Tibial nerve (tissue), 4 donors: Measurements from ENCODE around the gene TSHZ3. TPM values are rescaled to one million over a fixed set of nuclear protein-coding genes. Genes with fewer than 3 reads are reported as not detected.

Source experiments
- DNase-seq, 2 donors: peaks; one replicate each; pipeline ENCODE4 v3.0.0-alpha.2; 2019; ENCODE audit warnings: low spot score in 2 of 2
- H3K27ac ChIP-seq, 4 donors: fragments of 200-600 bp; sonication (generic) in 3 of 4; one replicate each; pipeline ENCODE4 v1.5.1; 2017 to 2019; ENCODE audit warnings: mild to moderate bottlenecking in 1 of 4
- H3K27me3 ChIP-seq, 2 donors: fragments of 200-600 bp; sonication (generic) in 1 of 2; one replicate each; pipeline versions ENCODE4 v1.5.1 to v1.6.0; 2017 to 2019
- H3K36me3 ChIP-seq, 3 donors: fragments of 200-600 bp; sonication (generic); one replicate each; pipeline ENCODE4 v1.5.1; 2018 to 2019
- H3K4me1 ChIP-seq, 4 donors: fragments of 200-600 bp; sonication (generic) in 3 of 4; one replicate each; pipeline ENCODE4 v1.5.1; 2017 to 2019
- H3K4me3 ChIP-seq, 4 donors: fragments of 200-600 bp; sonication (generic) in 3 of 4; one replicate each; pipeline ENCODE4 v1.5.1; 2017 to 2019; ENCODE audit warnings: mild to moderate bottlenecking in 1 of 4, moderate library complexity in 1 of 4
- H3K9me3 ChIP-seq, 4 donors: fragments of 200-600 bp; sonication (generic) in 3 of 4; one replicate each; pipeline ENCODE4 v1.5.1; 2017 to 2019
- EP300 ChIP-seq, 2 donors: sonication (generic); formaldehyde crosslinking; IDR thresholded peaks; one replicate each; pipeline ENCODE4 v1.6.1; 2017; ENCODE audit warnings: antibody characterized with exemption in 2 of 2, mild to moderate bottlenecking in 1 of 2
- POLR2A ChIP-seq, 2 donors: fragments of 450-650 bp; IDR thresholded peaks; one replicate each; pipeline ENCODE4 v1.6.1; 2017; ENCODE audit warnings: antibody characterized with exemption in 2 of 2, mild to moderate bottlenecking in 2 of 2, moderate library complexity in 2 of 2
- WGBS, 2 donors: methylation state at CpG; one replicate each; pipeline ENCODE4 v1.1.5; 2018; 5-methylcytosine and 5-hydroxymethylcytosine counted together
- total RNA-seq, 4 donors: library from RNA; depleted of rRNA; stranded (reverse); fragments of >200 nt; gene quantifications; one replicate each; pipeline ENCODE4 v1.1.0, GENCODE V29; 2016
- TF ChIP-seq, protein P1 (sequence below), 5 experiments: fragments of 200-600 bp in 3 of 5; fragments of 450-650 bp in 2 of 5; sonication (generic) in 3 of 5; IDR thresholded peaks; one replicate each; pipeline ENCODE4 v1.5.1; 2016 to 2019; ENCODE audit warnings: antibody characterized with exemption in 5 of 5, mild to moderate bottlenecking in 3 of 5, moderate library complexity in 2 of 5

TSHZ3 gene
- total RNA-seq, 4 donors from 2014 or later: 20.4 to 22.4 (median 22.3) TPM

DNA sequence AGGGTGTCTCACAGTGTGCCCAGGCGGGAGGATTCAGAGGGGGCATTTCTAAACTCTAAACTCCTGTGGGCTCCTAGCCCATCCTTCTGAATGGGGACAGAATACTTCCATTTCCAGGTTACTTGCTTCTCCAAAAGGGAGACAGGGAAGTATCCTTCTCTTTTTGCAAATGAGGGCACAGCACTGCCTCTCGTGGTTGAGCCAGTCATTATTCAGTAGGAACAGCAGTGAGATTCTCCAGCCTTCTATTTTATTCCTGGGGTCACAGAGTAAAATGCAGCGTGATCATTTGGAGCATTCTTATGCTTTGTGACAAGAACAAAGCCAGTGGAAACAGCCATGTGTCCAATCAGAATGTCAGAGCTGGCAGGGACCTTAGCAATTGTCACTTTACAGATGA lies 15.7 kb upstream of the TSHZ3 start:
- Histone ChIP-seq H3K27me3 (no peaks in the 10 kb centered on the region), H3K4me1 (no peaks in the 10 kb centered on the region), H3K36me3 (no peaks in the 10 kb centered on the region), H3K27ac (no peak overlapping the region), H3K9me3 (no peaks in the 10 kb centered on the region), H3K4me3 (no peak overlapping the region)
- DNase-seq: no peak
- TF ChIP-seq POLR2A (IDR thresholded peaks at IDR 0.05): no peak
- no peak for TF ChIP-seq EP300 (IDR thresholded peaks at IDR 0.05)
- TF ChIP-seq, protein P1, sequence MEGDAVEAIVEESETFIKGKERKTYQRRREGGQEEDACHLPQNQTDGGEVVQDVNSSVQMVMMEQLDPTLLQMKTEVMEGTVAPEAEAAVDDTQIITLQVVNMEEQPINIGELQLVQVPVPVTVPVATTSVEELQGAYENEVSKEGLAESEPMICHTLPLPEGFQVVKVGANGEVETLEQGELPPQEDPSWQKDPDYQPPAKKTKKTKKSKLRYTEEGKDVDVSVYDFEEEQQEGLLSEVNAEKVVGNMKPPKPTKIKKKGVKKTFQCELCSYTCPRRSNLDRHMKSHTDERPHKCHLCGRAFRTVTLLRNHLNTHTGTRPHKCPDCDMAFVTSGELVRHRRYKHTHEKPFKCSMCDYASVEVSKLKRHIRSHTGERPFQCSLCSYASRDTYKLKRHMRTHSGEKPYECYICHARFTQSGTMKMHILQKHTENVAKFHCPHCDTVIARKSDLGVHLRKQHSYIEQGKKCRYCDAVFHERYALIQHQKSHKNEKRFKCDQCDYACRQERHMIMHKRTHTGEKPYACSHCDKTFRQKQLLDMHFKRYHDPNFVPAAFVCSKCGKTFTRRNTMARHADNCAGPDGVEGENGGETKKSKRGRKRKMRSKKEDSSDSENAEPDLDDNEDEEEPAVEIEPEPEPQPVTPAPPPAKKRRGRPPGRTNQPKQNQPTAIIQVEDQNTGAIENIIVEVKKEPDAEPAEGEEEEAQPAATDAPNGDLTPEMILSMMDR (IDR thresholded peaks at IDR 0.05): no peak
- WGBS, 2 donors: 62 to 66% methylated on average over 3 of the region's 3 CpGs

DNA sequence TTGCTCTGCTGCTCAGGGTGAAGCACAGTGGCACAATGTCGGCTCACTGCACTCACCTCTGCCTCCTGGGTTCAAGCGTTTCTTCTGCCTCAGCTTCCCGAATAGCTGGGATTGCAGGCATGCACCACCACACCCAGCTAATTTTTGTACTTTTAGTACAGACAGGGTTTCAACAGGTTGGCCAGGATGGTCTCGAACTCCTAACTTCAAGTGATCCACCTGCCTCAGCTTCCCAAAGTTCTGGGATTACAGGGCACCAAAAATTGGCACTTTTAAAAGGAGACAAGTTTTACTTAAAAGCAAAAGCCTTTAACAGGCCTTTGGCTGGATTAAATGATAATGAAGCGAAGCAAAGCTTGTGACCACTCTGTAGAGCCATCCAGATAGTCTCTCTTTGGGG lies 12.5 kb upstream of the TSHZ3 start:
- no peak for DNase-seq
- no peak overlapping the region for H3K4me3 ChIP-seq
- WGBS, 2 donors: 91 to 96% methylated on average over 5 of the region's 5 CpGs
- peaks cover 0 to 7% (median 0%) of the 10 kb centered on the region in 4 donors for H3K4me1 ChIP-seq
- H3K27me3 ChIP-seq: peaks cover 0 to 15% of the 10 kb centered on the region in 2 donors
- H3K36me3 ChIP-seq: no peaks in the 10 kb centered on the region
- H3K27ac ChIP-seq: no peak overlapping the region
- no peaks in the 10 kb centered on the region for H3K9me3 ChIP-seq
- TF ChIP-seq EP300 (IDR thresholded peaks at IDR 0.05) (no peak), POLR2A (IDR thresholded peaks at IDR 0.05) (no peak)
- TF ChIP-seq, protein P1 (IDR thresholded peaks at IDR 0.05): no peak

DNA sequence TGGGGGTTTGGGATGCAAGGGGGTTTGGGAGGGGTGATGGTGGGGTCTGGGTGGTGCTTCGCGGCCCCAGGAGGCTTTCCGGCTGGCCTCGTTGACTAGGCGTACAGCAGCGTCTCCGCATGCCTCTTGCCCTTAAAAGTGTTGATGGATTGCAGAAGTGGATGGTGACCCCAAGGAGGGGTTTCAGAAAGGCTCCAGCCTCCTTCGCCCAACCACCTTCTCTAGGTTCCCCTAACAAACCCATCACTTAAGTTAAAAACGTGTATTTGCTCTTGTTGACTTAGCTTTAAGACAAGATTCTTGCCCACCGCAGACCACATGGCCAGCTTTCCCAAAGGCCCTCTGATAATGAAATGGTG lies 8.1 kb upstream of the TSHZ3 start:
- Histone ChIP-seq H3K27me3 (peaks cover 0 to 59% of the 10 kb centered on the region in 2 donors), H3K4me3 (no peak overlapping the region), H3K4me1 (peaks cover 0 to 46% (median 2%) of the 10 kb centered on the region in 4 donors), H3K27ac (no peak overlapping the region), H3K36me3 (no peaks in the 10 kb centered on the region), H3K9me3 (no peaks in the 10 kb centered on the region)
- no peak for DNase-seq
- TF ChIP-seq, protein P1 (IDR thresholded peaks at IDR 0.05): no peak
- TF ChIP-seq POLR2A (IDR thresholded peaks at IDR 0.05): no peak
- 63 to 67% methylated on average over 7 to 10 of the region's 10 CpGs for WGBS, 2 donors

DNA sequence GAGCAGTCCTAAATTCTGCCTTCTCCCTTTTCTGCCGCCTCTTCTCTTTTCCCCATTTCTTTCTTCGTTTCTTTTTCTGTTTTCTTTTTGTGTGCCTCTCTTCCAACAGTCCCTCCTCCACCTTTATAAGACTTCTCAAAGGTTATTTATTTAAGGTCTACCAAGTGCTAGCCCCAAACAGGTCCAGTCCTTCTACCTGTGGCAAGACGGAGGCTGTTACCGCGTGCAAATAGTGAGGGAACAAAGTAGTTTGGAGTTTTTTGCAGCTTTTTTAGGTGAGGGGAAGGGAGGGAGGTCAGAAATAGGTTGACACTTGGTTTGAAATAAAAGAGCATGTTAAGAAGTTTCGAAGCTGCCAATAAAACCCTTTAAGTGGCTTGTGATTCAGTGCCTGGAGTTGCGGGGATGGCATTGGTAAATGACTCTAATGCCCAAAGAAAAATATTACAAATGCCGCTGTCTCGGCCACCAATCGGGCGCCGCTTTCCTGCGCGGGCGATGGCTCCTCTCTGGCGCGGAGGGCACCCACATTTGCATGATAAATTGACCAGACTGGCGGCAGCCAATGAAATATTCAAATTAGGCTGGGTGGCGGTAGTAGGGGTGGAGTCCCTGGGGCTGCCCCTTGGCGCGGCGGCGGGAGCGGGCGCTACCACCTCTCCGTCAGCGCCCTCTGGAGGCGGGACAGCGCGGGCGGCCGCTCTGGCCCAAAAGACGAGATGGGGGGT lies 7.5 kb upstream of the TSHZ3 start:
- 31 to 36% methylated on average over 32 to 33 of the region's 33 CpGs for WGBS, 2 donors
- Histone ChIP-seq H3K9me3 (no peaks in the 10 kb centered on the region), H3K4me1 (peaks cover 0 to 52% (median 3%) of the 10 kb centered on the region in 4 donors), H3K27ac (no peak overlapping the region), H3K4me3 (no peak overlapping the region), H3K36me3 (no peaks in the 10 kb centered on the region), H3K27me3 (peaks cover 0 to 64% of the 10 kb centered on the region in 2 donors)
- no peak for DNase-seq
- no peak for TF ChIP-seq EP300 (IDR thresholded peaks at IDR 0.05)
- TF ChIP-seq, protein P1 (IDR thresholded peaks at IDR 0.05): peak; percentile 35 to 45 (median 38)
- no peak for TF ChIP-seq POLR2A (IDR thresholded peaks at IDR 0.05)

DNA sequence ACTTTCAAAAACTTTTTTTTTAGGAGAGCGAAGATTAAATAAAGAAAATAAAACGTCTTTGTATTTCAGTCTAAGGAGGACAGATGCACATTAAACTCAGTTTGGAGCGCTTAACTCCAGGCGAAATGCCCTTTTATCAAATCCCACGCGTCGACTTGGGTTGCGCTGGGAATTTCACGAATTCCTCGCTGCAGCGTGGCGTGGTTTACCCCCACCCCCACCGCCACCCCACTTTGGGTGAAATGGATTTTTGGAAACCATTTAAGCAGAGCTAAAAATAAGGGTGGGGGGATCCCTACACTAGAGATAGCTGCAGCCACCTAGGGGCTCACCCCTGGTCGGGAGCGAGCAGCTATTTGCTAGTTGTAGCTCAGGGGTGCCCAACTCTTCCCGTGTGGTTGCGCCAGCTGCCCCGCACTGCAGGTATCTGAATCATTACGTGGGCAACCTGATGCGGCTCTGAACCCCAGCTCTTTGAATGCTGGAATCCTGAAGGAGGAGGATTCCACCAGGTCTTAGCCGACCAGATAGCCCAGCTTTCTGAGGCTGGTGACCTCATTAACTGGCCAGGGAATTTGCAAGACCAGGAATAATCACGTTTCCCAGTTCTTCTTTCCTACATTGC lies 6.5 kb upstream of the TSHZ3 start:
- Histone ChIP-seq H3K4me1 (peaks cover 0 to 58% (median 5%) of the 10 kb centered on the region in 4 donors), H3K27me3 (peaks cover 0 to 68% of the 10 kb centered on the region in 2 donors), H3K9me3 (no peaks in the 10 kb centered on the region), H3K4me3 (no peak overlapping the region), H3K27ac (no peak overlapping the region), H3K36me3 (no peaks in the 10 kb centered on the region)
- WGBS, 2 donors: 40 to 50% methylated on average over 22 of the region's 22 CpGs
- TF ChIP-seq POLR2A (IDR thresholded peaks at IDR 0.05): no peak
- TF ChIP-seq, protein P1 (IDR thresholded peaks at IDR 0.05): no peak
- no peak for TF ChIP-seq EP300 (IDR thresholded peaks at IDR 0.05)
- no peak for DNase-seq
